Stimulated activated memory B cell treated with anti-CD40 and anti-IgM and Interleukin-4, amounts not matched to agents 10 μg/mL and 1 μg/mL and 100 μg/mL, for 72 hours (primary cell): Measurements from ENCODE around the gene RBM4.
"Not testable (repeated sequence)": the region's sequence is repeated elsewhere in the genome, so short reads cannot be mapped to it uniquely, and the experiment has no call there.

Source experiments
- ATAC-seq: fragments of 150-1000 bp; cut with Tn5 transposase; 2 replicates; pipeline ENCODE4 v1.10.0; 2021
- H3K27ac Mint-ChIP-seq: one replicate; pipeline ENCODE4 v1.8.0; 2022; ENCODE audit warnings: mild to moderate bottlenecking, mixed read lengths
- H3K27me3 Mint-ChIP-seq: one replicate; pipeline ENCODE4 v1.8.0; 2022; ENCODE audit warnings: mixed read lengths
- H3K36me3 Mint-ChIP-seq: one replicate; pipeline ENCODE4 v1.8.0; 2022; ENCODE audit warnings: mixed read lengths
- H3K4me1 Mint-ChIP-seq: one replicate; pipeline ENCODE4 v1.8.0; 2022; ENCODE audit warnings: mixed read lengths
- H3K4me3 Mint-ChIP-seq: one replicate; pipeline ENCODE4 v1.8.0; 2022; ENCODE audit warnings: mild to moderate bottlenecking, moderate library complexity, mixed read lengths
- H3K9me3 Mint-ChIP-seq: one replicate; pipeline ENCODE4 v1.8.0; 2022; ENCODE audit warnings: mixed read lengths

Gene RBM4

DNA sequence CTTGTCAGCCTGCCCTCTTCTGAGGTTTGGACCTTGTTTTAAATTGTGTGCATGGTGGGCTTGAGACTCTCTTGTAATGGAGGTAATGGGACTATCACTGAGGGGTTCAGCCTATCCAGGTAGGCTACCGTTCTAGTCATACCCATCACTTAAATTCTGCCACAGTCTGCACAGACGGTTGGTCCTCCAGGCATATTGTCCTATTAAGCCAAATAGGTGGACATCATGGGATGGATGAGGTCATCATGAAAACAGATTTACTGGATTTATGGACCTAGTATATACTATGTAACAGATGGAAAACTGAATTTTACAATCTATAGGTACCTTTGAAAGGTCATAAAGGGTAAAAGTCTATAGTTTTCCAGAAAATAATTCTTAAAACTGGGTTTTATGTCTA lies 9.1 kb upstream of the RBM4 start:
- H3K36me3 Mint-ChIP-seq: peaks cover 53% of the 10 kb centered on the region
- H3K9me3 Mint-ChIP-seq: no peaks in the 10 kb centered on the region
- H3K4me1 Mint-ChIP-seq: peaks cover 63% of the 10 kb centered on the region
- H3K27ac Mint-ChIP-seq: no peak overlapping the region
- no peaks in the 10 kb centered on the region for H3K27me3 Mint-ChIP-seq
- no peak for ATAC-seq
- no peak overlapping the region for H3K4me3 Mint-ChIP-seq

DNA sequence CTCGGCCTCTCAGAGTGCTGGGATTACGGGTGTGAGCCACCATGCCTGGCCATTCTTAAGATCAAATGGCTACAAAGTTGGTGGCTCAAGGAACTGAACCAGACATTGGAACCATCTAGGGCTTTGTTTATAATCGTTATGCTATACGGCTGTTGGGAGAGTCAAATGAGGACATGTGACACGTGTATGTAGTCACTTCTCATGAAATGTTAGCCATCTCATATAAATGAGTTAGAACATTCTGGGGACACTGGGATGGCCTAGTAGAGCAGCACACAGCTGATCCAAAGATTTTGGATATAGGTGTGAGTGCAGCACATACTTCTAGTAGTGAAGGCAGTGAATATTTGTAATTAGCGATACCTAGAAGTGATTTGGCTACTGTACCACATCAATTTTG lies 6.6 kb upstream of the RBM4 start:
- Mint-ChIP-seq H3K27me3 (no peaks in the 10 kb centered on the region), H3K36me3 (peaks cover 39% of the 10 kb centered on the region), H3K4me1 (peaks cover 50% of the 10 kb centered on the region), H3K9me3 (no peaks in the 10 kb centered on the region), H3K4me3 (no peak overlapping the region), H3K27ac (no peak overlapping the region)
- no peak for ATAC-seq

DNA sequence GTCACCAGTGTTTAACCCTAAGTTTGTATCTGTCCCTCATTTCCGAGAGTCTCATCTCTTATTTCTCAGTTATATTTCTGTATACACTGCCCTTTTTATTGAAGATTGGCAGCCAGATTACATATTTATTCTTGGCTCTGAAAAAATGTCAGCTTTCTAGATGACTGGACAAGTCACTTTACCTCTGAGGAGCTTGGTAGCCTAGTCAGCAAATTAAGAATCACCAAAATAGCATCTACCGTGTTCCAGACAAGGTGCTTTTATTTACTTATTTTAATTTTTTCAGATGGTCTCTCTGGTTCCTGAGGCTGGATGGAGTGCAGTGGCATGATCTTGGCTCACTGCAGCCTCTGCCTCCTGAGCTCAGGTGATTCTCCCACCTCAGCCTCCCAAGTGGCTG lies 5.6 kb upstream of the RBM4 start:
- Mint-ChIP-seq H3K4me1 (peaks cover 50% of the 10 kb centered on the region), H3K4me3 (no peak overlapping the region)

DNA sequence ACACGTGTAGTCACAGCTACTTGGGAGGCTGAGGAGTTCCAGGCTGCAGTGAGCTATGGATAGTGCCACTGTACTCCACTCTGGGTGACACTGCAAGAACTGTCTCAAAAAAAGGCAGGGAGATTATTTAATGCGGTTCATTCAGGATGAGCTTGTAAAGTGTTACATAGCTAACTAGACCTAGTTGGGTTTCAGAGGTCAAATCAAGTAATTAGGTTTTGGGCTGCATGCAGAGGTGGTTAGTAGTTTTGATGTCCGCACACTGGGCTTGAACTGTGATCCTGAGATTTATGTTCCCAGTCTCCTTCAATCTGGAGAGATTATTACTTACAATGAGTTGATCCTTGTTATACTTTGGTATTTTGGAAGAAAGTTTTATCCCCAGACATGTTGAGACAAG lies 2.1 kb upstream of the RBM4 start:
- Mint-ChIP-seq H3K9me3 (no peaks in the 10 kb centered on the region), H3K27ac (no peak overlapping the region), H3K36me3 (peaks cover 28% of the 10 kb centered on the region), H3K4me3 (no peak overlapping the region), H3K27me3 (no peaks in the 10 kb centered on the region), H3K4me1 (peaks cover 57% of the 10 kb centered on the region)
- ATAC-seq: no peak

More for the DNA sequence above, 5.6 kb upstream of the RBM4 start:
- H3K27ac Mint-ChIP-seq: no peak overlapping the region
- peaks cover 29% of the 10 kb centered on the region for H3K36me3 Mint-ChIP-seq
- no peaks in the 10 kb centered on the region for H3K9me3 Mint-ChIP-seq
- H3K27me3 Mint-ChIP-seq: no peaks in the 10 kb centered on the region
- ATAC-seq: no peak

DNA sequence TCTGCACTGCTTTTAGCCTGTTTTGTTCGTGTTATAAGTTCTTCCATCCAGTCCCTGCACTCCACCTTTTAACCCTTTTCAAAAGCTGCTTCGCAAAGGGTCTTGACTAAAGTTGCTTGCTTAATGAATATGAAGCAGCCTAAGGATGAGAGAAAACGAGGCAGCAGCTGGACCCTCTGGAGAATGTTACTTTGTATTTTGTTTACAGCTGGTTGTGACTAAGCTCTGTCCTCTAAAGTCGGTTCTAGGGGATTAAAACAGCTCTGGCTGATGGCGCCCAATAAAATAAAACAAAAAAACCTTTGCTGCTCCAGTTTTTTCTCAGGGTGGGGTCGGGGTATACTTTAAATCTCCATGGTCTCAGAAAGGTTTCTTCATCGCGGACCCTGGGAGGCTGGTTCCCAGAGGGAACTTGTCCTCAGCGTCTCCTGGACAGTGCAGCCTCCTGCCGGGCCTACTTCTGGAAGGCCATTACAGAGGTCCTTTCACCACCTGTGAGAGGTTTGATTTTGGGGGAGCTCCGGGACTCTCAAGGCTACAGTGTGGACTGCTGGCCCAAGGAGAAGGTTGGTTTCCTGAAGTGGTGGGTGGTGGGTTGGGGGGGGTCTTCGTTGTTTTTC lies 836 bp upstream of the RBM4 start:
- Mint-ChIP-seq H3K4me1 (peaks cover 62% of the 10 kb centered on the region), H3K27ac (peak overlapping the region; percentile 96), H3K9me3 (no peaks in the 10 kb centered on the region), H3K27me3 (no peaks in the 10 kb centered on the region), H3K36me3 (peaks cover 38% of the 10 kb centered on the region), H3K4me3 (peak overlapping the region; percentile 91)
- ATAC-seq: no peak

DNA sequence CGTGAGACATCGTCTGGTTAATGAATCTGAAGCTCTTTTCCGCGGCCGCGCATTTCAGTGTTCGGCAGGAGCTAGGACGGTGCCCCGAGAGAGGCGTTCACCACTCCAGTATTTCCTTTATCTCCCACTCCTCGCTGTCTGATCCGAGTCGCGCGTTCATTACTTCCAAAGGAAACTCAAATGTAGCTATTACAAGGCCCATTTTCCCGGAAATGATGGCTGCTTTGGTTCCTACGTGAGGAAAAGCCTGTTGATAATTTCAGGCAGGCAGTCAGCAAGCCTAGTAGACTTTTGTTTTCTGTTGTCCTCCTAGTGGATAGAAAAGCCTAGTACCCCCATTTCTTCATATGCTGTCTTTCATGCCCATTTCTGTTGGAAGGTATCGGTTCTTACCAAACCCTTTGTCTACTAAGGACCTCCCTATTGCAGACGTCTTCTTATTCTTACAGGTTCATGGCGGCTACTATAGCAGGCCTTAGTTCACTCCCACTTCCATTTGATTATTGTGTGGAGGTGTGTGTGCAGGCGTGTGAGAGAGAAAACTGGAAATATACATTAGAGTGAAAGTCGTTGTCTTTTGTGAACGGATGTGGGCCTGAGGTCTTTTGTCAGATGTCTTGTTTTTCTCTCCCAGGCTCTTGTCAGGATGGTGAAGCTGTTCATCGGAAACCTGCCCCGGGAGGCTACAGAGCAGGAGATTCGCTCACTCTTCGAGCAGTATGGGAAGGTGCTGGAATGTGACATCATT lies 737 bp downstream of the RBM4 start:
- Mint-ChIP-seq H3K36me3 (peaks cover 51% of the 10 kb centered on the region), H3K9me3 (no peaks in the 10 kb centered on the region), H3K4me3 (peak overlapping the region; percentile 91), H3K27ac (peak overlapping the region; percentile 96), H3K4me1 (peaks cover 77% of the 10 kb centered on the region), H3K27me3 (no peaks in the 10 kb centered on the region)
- no peak for ATAC-seq

DNA sequence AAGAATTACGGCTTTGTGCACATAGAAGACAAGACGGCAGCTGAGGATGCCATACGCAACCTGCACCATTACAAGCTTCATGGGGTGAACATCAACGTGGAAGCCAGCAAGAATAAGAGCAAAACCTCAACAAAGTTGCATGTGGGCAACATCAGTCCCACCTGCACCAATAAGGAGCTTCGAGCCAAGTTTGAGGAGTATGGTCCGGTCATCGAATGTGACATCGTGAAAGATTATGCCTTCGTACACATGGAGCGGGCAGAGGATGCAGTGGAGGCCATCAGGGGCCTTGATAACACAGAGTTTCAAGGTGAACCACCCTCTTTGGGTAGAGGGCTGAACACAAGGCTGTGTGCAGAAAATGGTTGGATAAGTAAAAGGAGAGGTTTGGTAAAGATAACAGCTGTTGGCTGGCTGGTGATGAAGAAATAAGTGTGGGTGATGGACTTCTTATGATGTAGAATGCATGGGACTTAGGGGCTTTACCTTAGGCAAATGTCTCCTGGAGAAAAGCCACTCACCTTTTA lies 1.4 kb downstream of the RBM4 start:
- H3K4me3 Mint-ChIP-seq: peak overlapping the region; percentile 91

DNA sequence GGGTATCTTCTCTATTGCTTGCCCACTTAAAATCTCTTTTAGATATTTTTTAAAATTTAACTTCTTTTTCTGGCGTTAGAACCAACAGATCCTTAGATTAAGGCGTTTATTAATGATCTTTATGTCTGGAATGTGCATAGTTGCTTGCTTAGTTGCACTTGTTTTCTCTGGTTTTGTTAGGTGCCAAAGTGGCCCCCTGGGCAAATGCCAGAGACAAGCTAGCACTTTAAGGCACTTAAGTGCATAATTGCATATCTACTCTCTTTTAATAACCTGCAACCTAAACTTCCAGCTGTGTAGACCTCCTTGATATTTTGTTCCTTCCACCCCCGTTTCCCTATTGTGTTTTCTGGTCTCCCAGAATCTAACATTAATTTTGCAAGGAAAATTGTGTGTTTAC lies 3.3 kb downstream of the RBM4 start:
- H3K27me3 Mint-ChIP-seq: no peaks in the 10 kb centered on the region
- H3K4me3 Mint-ChIP-seq: peak overlapping the region; percentile 74
- no peak overlapping the region for H3K27ac Mint-ChIP-seq
- no peak for ATAC-seq
- H3K9me3 Mint-ChIP-seq: no peaks in the 10 kb centered on the region
- H3K36me3 Mint-ChIP-seq: peaks cover 68% of the 10 kb centered on the region
- H3K4me1 Mint-ChIP-seq: peaks cover 93% of the 10 kb centered on the region

More for the DNA sequence above, 1.4 kb downstream of the RBM4 start:
- H3K9me3 Mint-ChIP-seq, H3K27me3 Mint-ChIP-seq, ATAC-seq: not testable (repeated sequence)
- H3K36me3 Mint-ChIP-seq: peaks cover 51% of the 10 kb centered on the region
- peak overlapping the region; percentile 96 for H3K27ac Mint-ChIP-seq
- H3K4me1 Mint-ChIP-seq: peaks cover 79% of the 10 kb centered on the region

DNA sequence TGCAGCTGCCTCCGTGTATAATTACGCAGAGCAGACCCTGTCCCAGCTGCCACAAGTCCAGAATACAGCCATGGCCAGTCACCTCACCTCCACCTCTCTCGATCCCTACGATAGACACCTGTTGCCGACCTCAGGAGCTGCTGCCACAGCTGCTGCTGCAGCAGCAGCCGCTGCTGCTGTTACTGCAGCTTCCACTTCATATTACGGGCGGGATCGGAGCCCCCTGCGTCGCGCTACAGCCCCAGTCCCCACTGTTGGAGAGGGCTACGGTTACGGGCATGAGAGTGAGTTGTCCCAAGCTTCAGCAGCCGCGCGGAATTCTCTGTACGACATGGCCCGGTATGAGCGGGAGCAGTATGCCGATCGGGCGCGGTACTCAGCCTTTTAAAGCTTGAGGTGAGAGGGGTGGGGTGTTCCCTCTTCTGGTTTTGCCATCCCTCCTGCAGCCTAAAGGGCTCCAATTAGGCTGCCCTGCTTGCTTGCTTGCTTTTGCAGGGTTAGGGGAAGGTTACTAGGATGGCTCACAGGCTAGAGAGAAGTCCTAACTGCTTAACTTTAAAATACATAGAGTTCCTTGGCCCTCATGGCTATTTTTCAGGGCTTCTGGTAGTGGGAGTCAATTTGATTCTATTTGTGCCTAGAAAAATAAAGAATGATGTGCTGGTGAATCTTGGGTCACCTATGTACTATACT lies 5.4 kb downstream of the RBM4 start:
- H3K9me3 Mint-ChIP-seq: no peaks in the 10 kb centered on the region
- no peak overlapping the region for H3K4me3 Mint-ChIP-seq
- H3K27ac Mint-ChIP-seq: no peak overlapping the region

DNA sequence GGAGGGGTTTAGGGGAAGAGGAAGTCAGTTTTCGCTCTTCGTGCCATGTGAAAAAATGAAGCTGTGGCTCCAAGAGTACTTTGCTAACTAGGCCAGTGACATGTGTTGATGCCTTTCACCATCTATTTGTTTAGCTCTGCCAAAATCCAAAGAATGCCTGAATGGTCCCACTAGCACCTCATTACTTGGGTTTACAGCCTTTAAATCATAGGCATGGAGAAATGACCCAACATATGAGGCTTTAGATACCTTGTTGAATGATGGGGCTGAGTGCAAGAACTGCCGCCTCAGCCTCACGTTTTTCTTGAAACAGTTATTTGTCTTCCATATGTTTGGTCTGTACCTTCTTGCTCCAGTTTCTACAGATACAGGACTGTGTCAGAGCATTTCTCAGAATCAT lies 8.3 kb downstream of the RBM4 start:
- Mint-ChIP-seq H3K9me3 (no peaks in the 10 kb centered on the region), H3K4me1 (peaks cover 58% of the 10 kb centered on the region), H3K27ac (no peak overlapping the region), H3K36me3 (peaks cover 57% of the 10 kb centered on the region), H3K4me3 (no peak overlapping the region), H3K27me3 (no peaks in the 10 kb centered on the region)
- no peak for ATAC-seq

More for the DNA sequence above, 5.4 kb downstream of the RBM4 start:
- Mint-ChIP-seq H3K4me1 (peaks cover 85% of the 10 kb centered on the region), H3K27me3 (no peaks in the 10 kb centered on the region), H3K36me3 (peaks cover 78% of the 10 kb centered on the region)
- no peak for ATAC-seq

DNA sequence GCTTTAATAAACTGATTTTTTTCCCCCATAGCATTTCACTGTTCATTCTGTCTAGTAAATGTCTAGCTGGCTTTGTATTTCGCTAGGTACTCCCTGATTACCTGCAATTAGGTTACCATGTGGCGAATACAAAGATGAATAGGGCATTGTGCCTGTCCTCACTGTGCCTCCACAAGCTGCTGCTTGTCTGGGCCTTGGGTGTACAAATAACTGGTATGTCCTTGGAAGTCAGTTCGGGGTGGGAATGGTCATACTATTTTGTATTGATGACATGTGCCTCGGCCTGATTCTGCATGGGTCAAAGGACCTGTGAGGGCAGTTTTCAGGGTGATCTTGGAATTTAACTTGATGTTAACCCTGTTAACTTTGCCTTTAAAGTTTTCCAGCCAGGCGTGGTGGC lies 11.4 kb downstream of the RBM4 start:
- no peak overlapping the region for H3K4me3 Mint-ChIP-seq
- no peak overlapping the region for H3K27ac Mint-ChIP-seq
- no peak for ATAC-seq
- peaks cover 38% of the 10 kb centered on the region for H3K36me3 Mint-ChIP-seq
- H3K27me3 Mint-ChIP-seq: no peaks in the 10 kb centered on the region
- no peaks in the 10 kb centered on the region for H3K9me3 Mint-ChIP-seq
- H3K4me1 Mint-ChIP-seq: peaks cover 38% of the 10 kb centered on the region

DNA sequence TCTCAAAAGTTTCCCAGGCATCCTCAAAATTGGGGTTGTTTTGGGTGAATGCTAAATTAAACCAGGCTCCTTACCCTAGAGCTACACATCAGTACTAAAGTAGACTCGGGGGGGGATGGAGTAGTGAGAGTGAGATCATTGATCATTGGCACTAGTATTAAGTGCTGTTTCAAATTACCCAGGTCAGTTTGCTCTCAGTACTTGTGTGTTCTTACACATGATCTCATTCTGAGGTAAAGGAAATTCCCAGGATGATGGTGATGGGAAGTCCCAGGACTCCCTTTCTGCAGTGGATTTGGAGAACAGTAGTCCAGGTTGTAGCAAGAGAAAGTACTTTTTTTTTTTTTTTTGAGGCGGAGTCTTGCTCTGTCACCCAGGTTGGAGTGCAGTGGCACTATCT lies 12.5 kb downstream of the RBM4 start:
- Mint-ChIP-seq H3K4me1 (peaks cover 33% of the 10 kb centered on the region), H3K4me3 (no peak overlapping the region), H3K27me3 (no peaks in the 10 kb centered on the region), H3K36me3 (peaks cover 36% of the 10 kb centered on the region), H3K27ac (no peak overlapping the region), H3K9me3 (no peaks in the 10 kb centered on the region)
- ATAC-seq: no peak

DNA sequence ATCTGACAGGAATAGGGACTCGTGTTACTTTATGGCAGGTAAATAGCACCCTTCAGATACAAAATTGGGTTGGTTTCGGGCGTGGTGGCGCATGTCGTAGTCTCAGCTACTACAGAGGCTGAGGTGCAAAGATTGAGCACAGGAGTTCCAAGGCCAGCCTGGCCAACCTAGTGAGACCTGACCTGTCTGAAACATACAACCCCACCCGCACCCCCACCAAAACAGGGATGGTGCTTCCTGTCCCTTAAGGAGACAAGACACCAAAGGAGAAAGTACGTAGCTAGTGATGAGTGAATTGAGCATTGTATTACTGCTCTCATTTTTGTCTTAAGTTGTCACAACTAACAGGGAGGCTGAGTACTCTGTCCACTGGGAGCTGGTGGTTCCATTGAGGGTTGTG lies 14.1 kb downstream of the RBM4 start:
- Mint-ChIP-seq H3K4me1 (peaks cover 19% of the 10 kb centered on the region), H3K36me3 (peaks cover 24% of the 10 kb centered on the region), H3K9me3 (no peaks in the 10 kb centered on the region), H3K4me3 (no peak overlapping the region), H3K27ac (no peak overlapping the region), H3K27me3 (no peaks in the 10 kb centered on the region)
- ATAC-seq: no peak

DNA sequence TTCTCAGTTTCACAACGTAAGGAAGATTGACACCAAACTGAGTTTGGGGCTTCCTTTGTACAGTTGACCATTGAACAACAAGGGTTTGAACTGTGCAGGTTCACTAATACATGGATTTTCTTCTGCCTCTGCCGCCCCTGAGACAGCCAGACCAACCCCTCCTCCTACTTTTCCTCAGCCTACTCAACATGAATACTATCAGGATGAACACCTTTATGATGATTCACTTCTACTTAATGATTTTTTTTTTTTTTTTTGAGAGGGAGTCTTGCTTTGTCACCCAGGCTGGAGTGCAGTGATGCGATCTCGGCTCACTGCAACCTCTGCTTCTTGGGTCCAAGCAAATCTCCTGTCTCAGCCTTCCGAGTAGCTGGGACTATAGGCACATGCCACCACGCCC lies 14.6 kb downstream of the RBM4 start:
- Mint-ChIP-seq H3K27me3 (no peaks in the 10 kb centered on the region), H3K36me3 (peaks cover 25% of the 10 kb centered on the region), H3K9me3 (no peaks in the 10 kb centered on the region), H3K4me1 (peaks cover 17% of the 10 kb centered on the region), H3K27ac (peak overlapping the region; percentile 35), H3K4me3 (no peak overlapping the region)
- no peak for ATAC-seq

DNA sequence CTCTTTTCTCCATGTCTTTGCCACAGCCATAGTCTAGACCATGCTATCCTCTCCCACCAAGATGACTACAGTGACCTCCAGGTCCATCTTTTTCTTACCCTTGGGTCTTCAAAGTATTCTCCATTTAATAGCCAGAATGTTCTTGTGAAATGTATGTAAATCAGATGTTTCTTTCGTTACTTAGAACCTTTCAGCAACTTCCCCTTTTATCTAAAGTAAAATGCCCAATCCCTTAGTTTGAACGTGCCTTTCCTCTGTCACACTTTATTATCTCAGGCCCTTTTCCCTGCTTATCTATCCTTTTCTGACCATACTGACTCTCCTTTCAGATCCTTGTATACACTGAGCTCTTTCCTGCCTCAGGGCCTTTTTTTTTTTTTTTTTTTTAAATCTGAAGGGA lies 21.3 kb downstream of the RBM4 start:
- ATAC-seq: peak; percentile 53
- Mint-ChIP-seq H3K9me3 (no peaks in the 10 kb centered on the region), H3K36me3 (peaks cover 32% of the 10 kb centered on the region), H3K4me1 (peaks cover 32% of the 10 kb centered on the region), H3K4me3 (peak overlapping the region; percentile 4), H3K27ac (peak overlapping the region; percentile 54), H3K27me3 (no peaks in the 10 kb centered on the region)
